Natural killer cell (primary cell): Measurements from ENCODE around the gene KLK15. TPM values are rescaled to one million over a fixed set of nuclear protein-coding genes. Genes with fewer than 3 reads are reported as not detected.

Experiments used
- ATAC-seq, 3 donors: fragments of 150-1000 bp in 2 of 3; fragments of 200-7000 bp in 1 of 3; cut with Tn5 transposase; 1 replicate in 1 of 3; 2 replicates in 2 of 3; pipeline ENCODE4 v1.10.0; 2021; ENCODE audit warnings: mild to moderate bottlenecking in 2 of 3, moderate library complexity in 2 of 3
- DNase-seq, 2 donors: peaks; one replicate each; pipeline versions ENCODE4 v3.0.0 to v3.0.0-alpha.2; 2013 to 2021; ENCODE audit warnings: mixed read lengths in 1 of 2
- H3K27ac ChIP-seq: one replicate; pipeline ENCODE4 v1.5.1; 2013; ENCODE audit warnings: mild to moderate bottlenecking, low read length
- H3K27me3 ChIP-seq: one replicate; pipeline ENCODE4 v1.6.1; 2013; ENCODE audit warnings: low read length; ENCODE audit not compliant: control insufficient read depth, insufficient read depth
- H3K36me3 ChIP-seq: one replicate; pipeline ENCODE4 v1.6.1; 2013; ENCODE audit warnings: low read length; ENCODE audit not compliant: control insufficient read depth, insufficient read depth
- H3K4me1 ChIP-seq: one replicate; pipeline ENCODE4 v1.6.1; 2013; ENCODE audit warnings: low read length; ENCODE audit not compliant: control insufficient read depth, insufficient read depth
- H3K4me3 ChIP-seq: one replicate; pipeline ENCODE4 v1.5.1; 2013; ENCODE audit warnings: low read length
- H3K9me3 ChIP-seq: one replicate; pipeline ENCODE4 v1.6.1; 2013; ENCODE audit warnings: low read length; ENCODE audit not compliant: control insufficient read depth, insufficient read depth
- H3K27ac Mint-ChIP-seq, 2 donors: one replicate each; pipeline ENCODE4 v1.8.0; 2022; ENCODE audit warnings: mild to moderate bottlenecking in 2 of 2, mixed read lengths in 2 of 2, moderate library complexity in 1 of 2
- H3K27me3 Mint-ChIP-seq, 2 donors: one replicate each; pipeline ENCODE4 v1.8.0; 2022; ENCODE audit warnings: low read depth in 2 of 2, mixed read lengths in 2 of 2
- H3K36me3 Mint-ChIP-seq: one replicate; pipeline ENCODE4 v1.8.0; 2022; ENCODE audit warnings: mixed read lengths
- H3K4me1 Mint-ChIP-seq, 2 donors: one replicate each; pipeline ENCODE4 v1.8.0; 2022; ENCODE audit warnings: mixed read lengths in 2 of 2
- H3K4me3 Mint-ChIP-seq: one replicate; pipeline ENCODE4 v1.8.0; 2022; ENCODE audit warnings: mild to moderate bottlenecking, moderate library complexity, mixed read lengths
- H3K9me3 Mint-ChIP-seq, 2 donors: one replicate each; pipeline ENCODE4 v1.8.0; 2022; ENCODE audit warnings: mixed read lengths in 2 of 2
- CTCF ChIP-seq: fragments of 200-600 bp; IDR thresholded peaks from one replicate; pipeline ENCODE4 v1.8.0; 2022; ENCODE audit warnings: antibody characterized with exemption
- WGBS: methylation state at CpG from one replicate; pipeline ENCODE4 v1.1.7; 2013; ENCODE audit warnings: missing lambda C conversion rate; ENCODE audit not compliant: insufficient coverage; 5-methylcytosine and 5-hydroxymethylcytosine counted together
- intact Hi-C: fragments of 100-400 bp; cut with micrococcal nuclease; formaldehyde crosslinking; loops from one replicate; pipeline ENCODE4 v1.14.2; 2022
- total RNA-seq, 4 donors: library from RNA; stranded (reverse); fragments of 120-200 nt in 1 of 4; gene quantifications; one replicate each; pipeline versions ENCODE4 v1.2.3 to v1.2.4, GENCODE V29; 2013 to 2022

Gene KLK15
- total RNA-seq, 3 donors from 2014 or later (not counting 1 experiment from before 2014, with no cell fraction given): not detected

GRCh38 chr19:50861496-50862286 is 28.3 kb upstream of the KLK15 start:
- Histone ChIP-seq H3K4me3 (no peak overlapping the region), H3K36me3 (no peaks in the 10 kb centered on the region), H3K4me1 (no peaks in the 10 kb centered on the region), H3K9me3 (no peaks in the 10 kb centered on the region), H3K27ac (no peak overlapping the region), H3K27me3 (no peaks in the 10 kb centered on the region)
- H3K36me3 Mint-ChIP-seq: no peaks in the 10 kb centered on the region
- intact Hi-C loops: no loop called here
- no peaks in the 10 kb centered on the region for H3K9me3 Mint-ChIP-seq
- no peak overlapping the region for H3K4me3 Mint-ChIP-seq
- ATAC-seq (no peak), DNase-seq (no peak)
- H3K27ac Mint-ChIP-seq: no peak overlapping the region
- peaks cover 28 to 46% of the 10 kb centered on the region in 2 donors for H3K27me3 Mint-ChIP-seq
- TF ChIP-seq CTCF: no peak
- WGBS: 86% methylated on average over 6 of the region's 7 CpGs
- H3K4me1 Mint-ChIP-seq: no peaks in the 10 kb centered on the region

- no peak overlapping the region for H3K4me3 Mint-ChIP-seq
- H3K27ac Mint-ChIP-seq: no peak overlapping the region
- no peaks in the 10 kb centered on the region for H3K9me3 Mint-ChIP-seq
- H3K36me3 Mint-ChIP-seq: no peaks in the 10 kb centered on the region
- Histone ChIP-seq H3K27me3 (no peaks in the 10 kb centered on the region), H3K4me1 (no peaks in the 10 kb centered on the region), H3K9me3 (no peaks in the 10 kb centered on the region), H3K4me3 (no peak overlapping the region), H3K36me3 (no peaks in the 10 kb centered on the region), H3K27ac (no peak overlapping the region)
- WGBS: 83% methylated on average over 5 of the region's 5 CpGs
- ATAC-seq (no peak), DNase-seq (no peak)
- H3K4me1 Mint-ChIP-seq: no peaks in the 10 kb centered on the region
- no peak for TF ChIP-seq CTCF
- peaks cover 30 to 42% of the 10 kb centered on the region in 2 donors for H3K27me3 Mint-ChIP-seq
- intact Hi-C loops: no loop called here
Observed at GRCh38 chr19:50861010-50861409, 27.6 kb upstream of the KLK15 start.

GRCh38 chr19:50859849-50860248 is 26.5 kb upstream of the KLK15 start:
- H3K4me3 Mint-ChIP-seq: no peak overlapping the region
- no peaks in the 10 kb centered on the region for H3K36me3 Mint-ChIP-seq
- Histone ChIP-seq H3K27ac (no peak overlapping the region), H3K9me3 (no peaks in the 10 kb centered on the region), H3K36me3 (no peaks in the 10 kb centered on the region), H3K27me3 (no peaks in the 10 kb centered on the region), H3K4me1 (no peaks in the 10 kb centered on the region), H3K4me3 (no peak overlapping the region)
- TF ChIP-seq CTCF: no peak
- H3K27ac Mint-ChIP-seq: no peak overlapping the region
- ATAC-seq: no peak
- no peaks in the 10 kb centered on the region for H3K9me3 Mint-ChIP-seq
- DNase-seq: no peak
- H3K27me3 Mint-ChIP-seq: peaks cover 39 to 43% of the 10 kb centered on the region in 2 donors
- intact Hi-C loops: no loop called here
- H3K4me1 Mint-ChIP-seq: no peaks in the 10 kb centered on the region
- 87% methylated on average over 4 of the region's 4 CpGs for WGBS

GRCh38 chr19:50858886-50859285 is 25.5 kb upstream of the KLK15 start:
- ATAC-seq: no peak
- no peaks in the 10 kb centered on the region for H3K36me3 Mint-ChIP-seq
- no peak for TF ChIP-seq CTCF
- 17% methylated on average over 7 of the region's 7 CpGs for WGBS
- Histone ChIP-seq H3K27ac (no peak overlapping the region), H3K9me3 (no peaks in the 10 kb centered on the region), H3K4me1 (no peaks in the 10 kb centered on the region), H3K36me3 (no peaks in the 10 kb centered on the region), H3K4me3 (no peak overlapping the region), H3K27me3 (no peaks in the 10 kb centered on the region)
- peaks cover 39 to 43% of the 10 kb centered on the region in 2 donors for H3K27me3 Mint-ChIP-seq
- intact Hi-C loops: no loop called here
- H3K4me1 Mint-ChIP-seq: no peaks in the 10 kb centered on the region
- H3K4me3 Mint-ChIP-seq: no peak overlapping the region
- no peaks in the 10 kb centered on the region for H3K9me3 Mint-ChIP-seq
- no peak for DNase-seq
- no peak overlapping the region for H3K27ac Mint-ChIP-seq
